ENCODE data around the gene CDCA7. TPM values are rescaled to one million over a fixed set of nuclear protein-coding genes. Genes with fewer than 3 reads are reported as not detected.

The CDCA7 gene
- total and polyA plus RNA-seq, 2 of the 13 experiments (the other 11 are each of a cell fraction or from before 2014, with no cell fraction given), result 46.2 to 57.8 TPM

DNA sequence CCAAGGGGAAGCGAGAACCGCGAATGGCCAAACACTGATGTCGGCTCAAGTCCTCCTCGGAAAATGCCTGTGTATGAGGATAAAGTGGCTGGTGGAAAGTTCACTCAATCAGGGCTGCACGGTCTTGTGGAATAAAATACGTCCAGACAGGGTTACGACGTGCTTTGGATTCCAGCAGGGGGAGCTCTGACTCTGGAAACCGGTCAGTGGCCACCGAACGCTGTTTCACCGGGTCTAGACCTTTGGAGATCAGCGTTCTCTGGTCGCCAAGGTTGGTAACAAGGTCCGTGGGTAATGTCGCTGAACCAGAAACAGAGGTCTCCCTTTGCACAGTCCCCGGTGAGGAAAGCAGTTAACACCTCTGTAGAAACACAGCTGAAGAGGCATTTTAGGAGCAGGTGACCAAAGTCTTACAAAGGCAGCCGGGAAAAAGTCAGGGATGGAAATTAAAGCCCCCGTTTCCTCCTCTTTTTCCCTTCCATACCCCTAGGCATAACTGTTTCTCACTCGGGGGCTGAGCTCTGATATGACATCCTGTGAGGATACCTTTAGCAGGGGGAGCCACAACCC, 47.8 kb downstream of the CDCA7 start (continued):
- TF ChIP-seq, protein P1, sequence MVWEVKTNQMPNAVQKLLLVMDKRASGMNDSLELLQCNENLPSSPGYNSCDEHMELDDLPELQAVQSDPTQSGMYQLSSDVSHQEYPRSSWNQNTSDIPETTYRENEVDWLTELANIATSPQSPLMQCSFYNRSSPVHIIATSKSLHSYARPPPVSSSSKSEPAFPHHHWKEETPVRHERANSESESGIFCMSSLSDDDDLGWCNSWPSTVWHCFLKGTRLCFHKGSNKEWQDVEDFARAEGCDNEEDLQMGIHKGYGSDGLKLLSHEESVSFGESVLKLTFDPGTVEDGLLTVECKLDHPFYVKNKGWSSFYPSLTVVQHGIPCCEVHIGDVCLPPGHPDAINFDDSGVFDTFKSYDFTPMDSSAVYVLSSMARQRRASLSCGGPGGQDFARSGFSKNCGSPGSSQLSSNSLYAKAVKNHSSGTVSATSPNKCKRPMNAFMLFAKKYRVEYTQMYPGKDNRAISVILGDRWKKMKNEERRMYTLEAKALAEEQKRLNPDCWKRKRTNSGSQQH (CRISPR knock-in tag; IDR thresholded peaks at IDR 0.05; ENCODE audit: low read depth), result peak; percentile 69; the same call in 1 of the 2 replicates
- TF ChIP-seq, protein P2, sequence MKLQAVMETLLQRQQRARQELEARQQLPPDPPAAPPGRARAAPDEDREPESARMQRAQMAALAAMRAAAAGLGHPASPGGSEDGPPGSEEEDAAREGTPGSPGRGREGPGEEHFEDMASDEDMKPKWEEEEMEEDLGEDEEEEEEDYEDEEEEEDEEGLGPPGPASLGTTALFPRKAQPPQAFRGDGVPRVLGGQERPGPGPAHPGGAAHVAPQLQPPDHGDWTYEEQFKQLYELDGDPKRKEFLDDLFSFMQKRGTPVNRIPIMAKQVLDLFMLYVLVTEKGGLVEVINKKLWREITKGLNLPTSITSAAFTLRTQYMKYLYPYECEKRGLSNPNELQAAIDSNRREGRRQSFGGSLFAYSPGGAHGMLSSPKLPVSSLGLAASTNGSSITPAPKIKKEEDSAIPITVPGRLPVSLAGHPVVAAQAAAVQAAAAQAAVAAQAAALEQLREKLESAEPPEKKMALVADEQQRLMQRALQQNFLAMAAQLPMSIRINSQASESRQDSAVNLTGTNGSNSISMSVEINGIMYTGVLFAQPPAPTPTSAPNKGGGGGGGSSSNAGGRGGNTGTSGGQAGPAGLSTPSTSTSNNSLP (IDR thresholded peaks at IDR 0.05; ENCODE audit: low read depth, low read length), result peak; percentile 35; the same call in 1 of the 2 replicates
- TF ChIP-seq ZMAT3 (CRISPR knock-in tag; conservative IDR thresholded peaks at IDR 0.05), result 0 out of 2 replicates have a peak, but pooled peaks have one; percentile 29
- TF ChIP-seq, protein P3, sequence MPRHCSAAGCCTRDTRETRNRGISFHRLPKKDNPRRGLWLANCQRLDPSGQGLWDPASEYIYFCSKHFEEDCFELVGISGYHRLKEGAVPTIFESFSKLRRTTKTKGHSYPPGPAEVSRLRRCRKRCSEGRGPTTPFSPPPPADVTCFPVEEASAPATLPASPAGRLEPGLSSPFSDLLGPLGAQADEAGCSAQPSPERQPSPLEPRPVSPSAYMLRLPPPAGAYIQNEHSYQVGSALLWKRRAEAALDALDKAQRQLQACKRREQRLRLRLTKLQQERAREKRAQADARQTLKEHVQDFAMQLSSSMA (CRISPR knock-in tag; IDR thresholded peaks at IDR 0.05), result no peak
- peak; percentile 48; the same call in 1 of the 2 replicates for TF ChIP-seq ERF (CRISPR knock-in tag; IDR thresholded peaks at IDR 0.05)
- TF ChIP-seq KDM6A (CRISPR knock-in tag; IDR thresholded peaks at IDR 0.05; ENCODE audit: low read depth), result no peak
- no peak for TF ChIP-seq ZNF33B (CRISPR knock-in tag; IDR thresholded peaks at IDR 0.05)
- peak; percentile 96 for TF ChIP-seq SMC3 (IDR thresholded peaks at IDR 0.05; ENCODE audit: low read length)
- no peak for TF ChIP-seq ZNF775 (CRISPR knock-in tag; IDR thresholded peaks at IDR 0.05; ENCODE audit: borderline replicate concordance)
- TF ChIP-seq KDM1A (CRISPR knock-in tag; IDR thresholded peaks at IDR 0.05), result no peak
- no peak for TF ChIP-seq MAF1 (CRISPR knock-in tag; IDR thresholded peaks at IDR 0.05; ENCODE audit: borderline replicate concordance)
- TF ChIP-seq EED (CRISPR knock-in tag; IDR thresholded peaks at IDR 0.05), result peak; percentile 53; the same call in 1 of the 2 replicates
- no peak for TF ChIP-seq ZSCAN12 (CRISPR knock-in tag; IDR thresholded peaks at IDR 0.05)
- TF ChIP-seq, protein P4, sequence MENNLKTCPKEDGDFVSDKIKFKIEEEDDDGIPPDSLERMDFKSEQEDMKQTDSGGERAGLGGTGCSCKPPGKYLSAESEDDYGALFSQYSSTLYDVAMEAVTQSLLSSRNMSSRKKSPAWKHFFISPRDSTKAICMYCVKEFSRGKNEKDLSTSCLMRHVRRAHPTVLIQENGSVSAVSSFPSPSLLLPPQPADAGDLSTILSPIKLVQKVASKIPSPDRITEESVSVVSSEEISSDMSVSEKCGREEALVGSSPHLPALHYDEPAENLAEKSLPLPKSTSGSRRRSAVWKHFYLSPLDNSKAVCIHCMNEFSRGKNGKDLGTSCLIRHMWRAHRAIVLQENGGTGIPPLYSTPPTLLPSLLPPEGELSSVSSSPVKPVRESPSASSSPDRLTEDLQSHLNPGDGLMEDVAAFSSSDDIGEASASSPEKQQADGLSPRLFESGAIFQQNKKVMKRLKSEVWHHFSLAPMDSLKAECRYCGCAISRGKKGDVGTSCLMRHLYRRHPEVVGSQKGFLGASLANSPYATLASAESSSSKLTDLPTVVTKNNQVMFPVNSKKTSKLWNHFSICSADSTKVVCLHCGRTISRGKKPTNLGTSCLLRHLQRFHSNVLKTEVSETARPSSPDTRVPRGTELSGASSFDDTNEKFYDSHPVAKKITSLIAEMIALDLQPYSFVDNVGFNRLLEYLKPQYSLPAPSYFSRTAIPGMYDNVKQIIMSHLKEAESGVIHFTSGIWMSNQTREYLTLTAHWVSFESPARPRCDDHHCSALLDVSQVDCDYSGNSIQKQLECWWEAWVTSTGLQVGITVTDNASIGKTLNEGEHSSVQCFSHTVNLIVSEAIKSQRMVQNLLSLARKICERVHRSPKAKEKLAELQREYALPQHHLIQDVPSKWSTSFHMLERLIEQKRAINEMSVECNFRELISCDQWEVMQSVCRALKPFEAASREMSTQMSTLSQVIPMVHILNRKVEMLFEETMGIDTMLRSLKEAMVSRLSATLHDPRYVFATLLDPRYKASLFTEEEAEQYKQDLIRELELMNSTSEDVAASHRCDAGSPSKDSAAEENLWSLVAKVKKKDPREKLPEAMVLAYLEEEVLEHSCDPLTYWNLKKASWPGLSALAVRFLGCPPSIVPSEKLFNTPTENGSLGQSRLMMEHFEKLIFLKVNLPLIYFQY (CRISPR knock-in tag; IDR thresholded peaks at IDR 0.05; ENCODE audit: borderline replicate concordance), result peak; percentile 48; the same call in 1 of the 2 replicates
- TF ChIP-seq, protein P5, sequence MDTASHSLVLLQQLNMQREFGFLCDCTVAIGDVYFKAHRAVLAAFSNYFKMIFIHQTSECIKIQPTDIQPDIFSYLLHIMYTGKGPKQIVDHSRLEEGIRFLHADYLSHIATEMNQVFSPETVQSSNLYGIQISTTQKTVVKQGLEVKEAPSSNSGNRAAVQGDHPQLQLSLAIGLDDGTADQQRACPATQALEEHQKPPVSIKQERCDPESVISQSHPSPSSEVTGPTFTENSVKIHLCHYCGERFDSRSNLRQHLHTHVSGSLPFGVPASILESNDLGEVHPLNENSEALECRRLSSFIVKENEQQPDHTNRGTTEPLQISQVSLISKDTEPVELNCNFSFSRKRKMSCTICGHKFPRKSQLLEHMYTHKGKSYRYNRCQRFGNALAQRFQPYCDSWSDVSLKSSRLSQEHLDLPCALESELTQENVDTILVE (CRISPR knock-in tag; IDR thresholded peaks at IDR 0.05), result peak; percentile 57; the same call in 1 of the 2 replicates
- TF ChIP-seq HNF4A (CRISPR knock-in tag; IDR thresholded peaks at IDR 0.05), result 0 out of 2 replicates have a peak, but pooled peaks have one; percentile 16
- TF ChIP-seq KLF11 (CRISPR knock-in tag; IDR thresholded peaks at IDR 0.05), result 0 out of 2 replicates have a peak, but pooled peaks have one; percentile 78
- 0 out of 2 replicates have a peak, but pooled peaks have one; percentile 35 for TF ChIP-seq ZNF605 (CRISPR knock-in tag; IDR thresholded peaks at IDR 0.05)
- no peak for TF ChIP-seq ZNF335 (CRISPR knock-in tag; IDR thresholded peaks at IDR 0.05)
- TF ChIP-seq ZBTB21 (CRISPR knock-in tag; IDR thresholded peaks at IDR 0.05), result no peak
- 0 out of 2 replicates have a peak, but pooled peaks have one; percentile 10 for TF ChIP-seq ELF1 (CRISPR knock-in tag; IDR thresholded peaks at IDR 0.05)
- peak; percentile 51 for TF ChIP-seq ZFP36 (IDR thresholded peaks at IDR 0.05; ENCODE audit: borderline replicate concordance, low read depth, low read length, partially characterized antibody)
- TF ChIP-seq CEBPG (CRISPR knock-in tag; IDR thresholded peaks at IDR 0.05), result peak; percentile 26; the same call in 1 of the 2 replicates

Measured in HepG2 (cell line).